ENCODE results near the gene POLN. TPM values are rescaled to one million over a fixed set of nuclear protein-coding genes. Genes with fewer than 3 reads are reported as not detected.

Gene POLN
- total RNA-seq (2014; rRNA removed; shearing (Covaris generic)) = 0.61 and 0.85 TPM in 2 replicates
- polyA plus RNA-seq (2015; cell fraction: cytosol; rRNA removed) = 0.13 and 1.1 TPM in 2 replicates
- polyA plus RNA-seq (2015; cell fraction: nucleus; rRNA removed) = 6.3 TPM in 2 replicates

- peak; percentile 97 for DNase-seq (ENCODE audit: low read depth, low spot score)
- in situ Hi-C loops (cut with HindIII; ENCODE audit: low pct_unique_long_range_greater_than_20kb, low sequenced_read_pairs) = no loop called here
These were observed at the start of gene POLN, which contains the start of gene HAUS3 for GRCh38 chr4:2241410-2242353. Gene POLN, minus strand, starts transcription at chr4:2242121. Its CDS starts 12,890 bp downstream, at chr4:2229231. Gene HAUS3, minus strand, starts transcription at chr4:2242121. Its CDS starts 1,175 bp downstream, at chr4:2240946.

- DNase-seq (ENCODE audit: low read depth, low spot score) = no peak
- in situ Hi-C loops (cut with HindIII; ENCODE audit: low pct_unique_long_range_greater_than_20kb, low sequenced_read_pairs) = no loop called here
These were observed 49.2 kb upstream of the POLN start for GRCh38 chr4:2290974-2291704.

DNA sequence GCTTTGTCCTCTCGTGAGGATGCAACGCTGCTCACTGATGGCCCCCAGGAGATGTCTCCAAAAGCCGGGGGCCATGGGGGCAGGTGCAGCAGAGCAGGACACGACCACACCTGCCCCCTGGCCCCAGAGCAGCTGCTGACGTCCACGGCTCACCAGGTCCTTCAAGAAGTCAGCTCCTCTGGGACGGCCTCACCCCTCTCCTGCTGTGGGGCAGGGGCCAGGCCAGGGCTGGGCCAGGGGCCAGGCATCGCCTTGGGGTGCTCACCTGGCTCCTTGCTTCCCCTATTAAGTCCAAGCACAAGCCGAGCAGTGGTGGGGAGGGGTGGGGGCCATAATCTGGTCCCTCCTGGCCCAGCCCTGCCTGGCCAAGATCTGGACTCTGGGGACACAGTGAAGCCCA, 48.6 kb upstream of the POLN start:
- in situ Hi-C loops (cut with HindIII; ENCODE audit: low pct_unique_long_range_greater_than_20kb, low sequenced_read_pairs) = no loop called here

DNA sequence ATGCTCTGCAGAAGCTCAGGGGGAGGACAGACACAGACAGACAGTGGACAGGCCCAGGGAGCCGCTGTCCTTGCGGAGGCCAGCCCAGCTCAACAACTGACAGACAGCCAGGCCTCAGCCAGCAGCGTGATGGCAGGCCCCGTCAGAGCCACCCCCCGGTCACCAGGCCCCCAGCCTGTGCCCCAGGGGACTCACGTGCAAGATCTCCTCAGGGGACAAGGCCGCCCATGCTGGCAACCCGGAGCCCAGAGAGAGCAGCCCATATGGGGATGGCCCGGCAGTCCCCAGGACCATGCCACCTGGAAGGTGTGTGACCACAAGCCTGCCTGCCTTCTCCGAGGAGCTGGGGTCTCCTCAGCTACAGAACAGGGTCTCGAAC, 48.0 kb upstream of the POLN start:
- in situ Hi-C loops (cut with HindIII; ENCODE audit: low pct_unique_long_range_greater_than_20kb, low sequenced_read_pairs) = no loop called here
- DNase-seq (ENCODE audit: low read depth, low spot score) = no peak

More for the DNA sequence above, 48.6 kb upstream of the POLN start:
- DNase-seq (ENCODE audit: low read depth, low spot score) = no peak

DNA sequence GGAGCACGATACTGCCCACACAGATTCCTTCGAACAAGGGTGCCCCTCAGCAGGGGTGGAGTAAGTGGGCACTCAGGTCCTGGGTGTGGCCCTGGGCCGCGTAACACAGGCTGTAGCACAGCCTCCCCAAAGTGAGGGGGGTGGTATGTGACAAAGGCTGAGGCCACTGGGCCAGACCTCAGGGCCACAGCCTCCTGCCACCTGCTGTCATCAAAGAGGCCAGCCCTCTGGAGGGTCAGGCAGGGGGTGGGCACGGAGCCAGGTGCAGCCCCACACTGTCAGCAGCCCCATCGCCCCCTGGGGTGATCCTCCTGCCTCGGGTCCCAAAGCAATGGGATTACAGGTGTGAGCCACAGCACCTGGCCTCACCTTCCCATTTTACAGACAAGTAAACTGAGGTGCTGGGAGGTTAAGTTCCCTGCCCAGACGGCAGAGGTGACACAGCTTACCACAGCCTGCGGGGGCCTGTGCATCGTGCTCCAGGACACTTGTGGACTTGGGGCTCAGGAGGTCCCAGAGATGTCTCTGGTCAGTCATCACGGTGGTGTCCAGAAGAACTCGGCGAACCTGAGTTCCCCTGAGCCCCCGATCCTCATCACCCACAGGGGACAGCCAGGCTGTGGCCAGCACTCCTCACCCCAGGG, 47.5 kb upstream of the POLN start:
- no peak for DNase-seq (ENCODE audit: low read depth, low spot score)
- in situ Hi-C loops (cut with HindIII; ENCODE audit: low pct_unique_long_range_greater_than_20kb, low sequenced_read_pairs) = no loop called here

DNA sequence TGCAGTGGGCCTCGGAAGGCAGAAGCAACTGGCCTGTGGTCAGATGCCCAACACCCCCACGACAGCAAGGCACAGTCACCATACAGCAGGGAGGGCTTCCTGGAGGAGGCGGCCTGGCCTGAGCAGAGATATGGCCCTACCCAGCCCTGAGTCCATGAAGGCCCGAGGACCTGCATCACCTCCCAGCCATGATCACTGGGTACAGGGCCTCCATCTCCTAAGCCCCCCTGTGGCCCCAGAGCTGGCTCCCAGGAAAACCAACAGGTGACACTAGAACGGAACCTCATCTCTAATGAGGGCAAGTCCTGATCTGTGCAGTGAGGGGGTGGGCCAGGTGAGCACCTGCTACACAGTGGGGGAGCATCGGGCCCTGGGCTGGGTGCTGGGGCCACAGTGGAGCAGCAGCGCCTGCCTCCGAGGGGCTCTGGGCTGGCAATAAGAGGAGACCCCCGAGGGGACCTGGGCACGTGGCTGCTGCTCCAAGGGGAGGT, 46.2 kb upstream of the POLN start:
- no peak for DNase-seq (ENCODE audit: low read depth, low spot score)
- in situ Hi-C loops (cut with HindIII; ENCODE audit: low pct_unique_long_range_greater_than_20kb, low sequenced_read_pairs) = no loop called here

GRCh38 chr4:2287594-2287915, 45.6 kb upstream of the POLN start:
- in situ Hi-C loops (cut with HindIII; ENCODE audit: low pct_unique_long_range_greater_than_20kb, low sequenced_read_pairs) = no loop called here
- no peak for DNase-seq (ENCODE audit: low read depth, low spot score)

- DNase-seq (ENCODE audit: low read depth, low spot score) = no peak
- in situ Hi-C loops (cut with HindIII; ENCODE audit: low pct_unique_long_range_greater_than_20kb, low sequenced_read_pairs) = no loop called here
These were observed 45.1 kb upstream of the POLN start for GRCh38 chr4:2286904-2287593.

- in situ Hi-C loops (cut with HindIII; ENCODE audit: low pct_unique_long_range_greater_than_20kb, low sequenced_read_pairs) = no loop called here
- no peak for DNase-seq (ENCODE audit: low read depth, low spot score)
These were observed 43.9 kb upstream of the POLN start for GRCh38 chr4:2285613-2286381.

- peak; percentile 22 for DNase-seq (ENCODE audit: low read depth, low spot score)
- in situ Hi-C loops (cut with HindIII; ENCODE audit: low pct_unique_long_range_greater_than_20kb, low sequenced_read_pairs) = no loop called here
These were observed 43.2 kb upstream of the POLN start for GRCh38 chr4:2284934-2285612.

- DNase-seq (ENCODE audit: low read depth, low spot score) = no peak
- in situ Hi-C loops (cut with HindIII; ENCODE audit: low pct_unique_long_range_greater_than_20kb, low sequenced_read_pairs) = no loop called here
These were observed 42.4 kb upstream of the POLN start for GRCh38 chr4:2284161-2284933.

DNA sequence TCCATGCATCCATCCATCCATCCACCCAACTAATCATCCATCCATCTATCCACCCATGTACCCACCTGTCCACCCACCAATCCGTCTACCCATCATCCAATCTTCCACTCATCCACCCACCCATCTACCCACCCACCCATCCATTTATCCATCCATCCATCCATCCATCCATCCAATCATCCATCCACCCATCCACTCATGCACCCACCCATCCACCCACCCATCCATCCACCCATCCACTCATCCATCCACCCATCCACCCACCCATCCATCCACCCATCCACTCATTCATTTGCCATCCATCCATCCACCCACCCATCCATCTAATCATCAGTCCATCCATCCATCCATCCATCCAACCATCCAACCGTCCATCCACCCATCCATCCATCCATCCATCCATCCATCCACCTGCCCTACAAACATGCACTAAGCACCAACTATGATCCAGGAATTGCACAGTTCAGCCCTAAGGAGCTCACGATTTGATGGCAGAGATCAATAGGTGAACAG, 41.3 kb upstream of the POLN start:
- DNase-seq (ENCODE audit: low read depth, low spot score) = no peak
- in situ Hi-C loops (cut with HindIII; ENCODE audit: low pct_unique_long_range_greater_than_20kb, low sequenced_read_pairs) = no loop called here

GRCh38 chr4:2281575-2282343, 39.8 kb upstream of the POLN start:
- DNase-seq (ENCODE audit: low read depth, low spot score) = peak; percentile 46
- in situ Hi-C loops (cut with HindIII; ENCODE audit: low pct_unique_long_range_greater_than_20kb, low sequenced_read_pairs) = no loop called here

DNA sequence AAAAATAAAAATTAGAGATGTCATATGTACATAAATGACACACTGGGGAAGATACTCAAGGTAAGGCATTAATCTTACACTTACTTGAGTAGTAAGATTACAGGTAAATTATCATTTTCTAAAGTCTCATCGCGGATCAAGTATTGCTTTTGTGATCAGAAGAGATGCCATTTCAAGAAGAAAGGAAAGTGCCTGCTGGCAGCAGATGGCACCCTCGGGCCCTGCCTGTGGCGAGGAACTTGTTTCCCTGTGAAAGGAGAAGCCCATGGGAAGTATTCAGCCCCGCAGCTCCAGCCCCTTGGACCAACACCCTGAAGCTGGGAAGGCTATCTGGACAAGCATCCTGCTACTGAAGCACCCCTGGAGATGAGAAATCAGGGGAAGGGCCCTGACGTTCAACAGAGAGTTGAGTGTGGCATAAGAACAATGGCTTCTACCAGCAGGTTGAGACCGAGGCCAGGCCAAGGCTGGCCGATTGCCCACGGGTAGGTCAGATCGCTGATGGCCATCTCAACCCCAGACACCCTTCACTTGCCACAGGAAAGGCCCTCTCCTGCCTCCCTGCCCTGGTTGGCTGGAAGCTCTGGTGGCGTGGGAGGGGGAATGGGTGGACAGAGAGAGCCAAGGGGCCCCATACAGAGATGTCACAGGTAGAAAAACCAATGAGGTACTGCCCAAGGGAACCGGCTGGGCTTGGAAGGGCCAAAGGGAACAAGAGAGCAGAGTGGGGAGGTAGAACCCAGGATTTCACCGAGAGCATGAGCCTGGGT, 38.8 kb upstream of the POLN start:
- in situ Hi-C loops (cut with HindIII; ENCODE audit: low pct_unique_long_range_greater_than_20kb, low sequenced_read_pairs) = no loop called here
- DNase-seq (ENCODE audit: low read depth, low spot score) = no peak
